Measurements from ENCODE around the gene CD302. TPM values are rescaled to one million over a fixed set of nuclear protein-coding genes. Genes with fewer than 3 reads are reported as not detected.

The CD302 gene
- total and polyA plus RNA-seq, 12 donors: 7.4 to 118 (median 37.4) TPM

- no peaks in the 10 kb centered on the region for H3K4me1 ChIP-seq (replicated peaks in 1 of 2)
- H3K27ac ChIP-seq: no peak overlapping the region
- intact Hi-C loops (cut with DNase I): no loop called here
- WGBS, 4 donors: 86 to 93% (median 92%) methylated on average over 3 of the region's 3 CpGs
- DNase-seq: no peak
- no peaks in the 10 kb centered on the region for H3K9me3 ChIP-seq (replicated peaks in 1 of 3)
- no peaks in the 10 kb centered on the region for H3K27me3 ChIP-seq
- no peak overlapping the region for H3K4me3 ChIP-seq
- no peaks in the 10 kb centered on the region for H3K36me3 ChIP-seq (replicated peaks in 1 of 2)
- no peak for TF ChIP-seq POLR2A (IDR thresholded peaks at IDR 0.05)
- TF ChIP-seq, protein P1, sequence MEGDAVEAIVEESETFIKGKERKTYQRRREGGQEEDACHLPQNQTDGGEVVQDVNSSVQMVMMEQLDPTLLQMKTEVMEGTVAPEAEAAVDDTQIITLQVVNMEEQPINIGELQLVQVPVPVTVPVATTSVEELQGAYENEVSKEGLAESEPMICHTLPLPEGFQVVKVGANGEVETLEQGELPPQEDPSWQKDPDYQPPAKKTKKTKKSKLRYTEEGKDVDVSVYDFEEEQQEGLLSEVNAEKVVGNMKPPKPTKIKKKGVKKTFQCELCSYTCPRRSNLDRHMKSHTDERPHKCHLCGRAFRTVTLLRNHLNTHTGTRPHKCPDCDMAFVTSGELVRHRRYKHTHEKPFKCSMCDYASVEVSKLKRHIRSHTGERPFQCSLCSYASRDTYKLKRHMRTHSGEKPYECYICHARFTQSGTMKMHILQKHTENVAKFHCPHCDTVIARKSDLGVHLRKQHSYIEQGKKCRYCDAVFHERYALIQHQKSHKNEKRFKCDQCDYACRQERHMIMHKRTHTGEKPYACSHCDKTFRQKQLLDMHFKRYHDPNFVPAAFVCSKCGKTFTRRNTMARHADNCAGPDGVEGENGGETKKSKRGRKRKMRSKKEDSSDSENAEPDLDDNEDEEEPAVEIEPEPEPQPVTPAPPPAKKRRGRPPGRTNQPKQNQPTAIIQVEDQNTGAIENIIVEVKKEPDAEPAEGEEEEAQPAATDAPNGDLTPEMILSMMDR (IDR thresholded peaks at IDR 0.05): no peak
These were observed 21.7 kb downstream of the CD302 start for GRCh38 chr2:159776321-159776720.

DNA sequence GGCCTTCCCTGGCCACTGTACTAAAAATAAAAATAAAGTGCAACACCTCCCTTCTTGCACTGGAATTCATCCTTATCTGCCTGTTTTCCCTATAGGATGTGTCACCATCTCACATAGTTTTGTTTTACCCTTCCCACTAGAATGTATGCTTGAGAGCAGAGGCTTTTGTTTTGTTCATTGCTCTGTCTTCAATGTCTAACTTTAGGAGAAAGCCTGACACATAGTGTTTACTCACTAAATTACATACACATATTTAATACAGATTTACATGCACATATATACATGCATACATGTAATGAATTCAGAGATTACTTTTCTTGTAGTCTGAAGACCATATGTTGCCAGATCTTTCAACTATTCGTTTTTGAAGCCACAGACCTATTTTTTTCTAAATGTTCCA, 23.0 kb downstream of the CD302 start:
- Histone ChIP-seq H3K4me1 (replicated peaks in 1 of 2) (no peaks in the 10 kb centered on the region), H3K4me3 (no peak overlapping the region), H3K36me3 (replicated peaks in 1 of 2) (no peaks in the 10 kb centered on the region), H3K9me3 (replicated peaks in 1 of 3) (no peaks in the 10 kb centered on the region), H3K27ac (no peak overlapping the region), H3K27me3 (no peaks in the 10 kb centered on the region)
- 44 to 75% (median 68%) methylated on average over 1 of the region's 1 CpG for WGBS, 4 donors
- TF ChIP-seq, protein P1 (IDR thresholded peaks at IDR 0.05): no peak
- TF ChIP-seq POLR2A (IDR thresholded peaks at IDR 0.05): no peak
- DNase-seq: no peak
- intact Hi-C loops (cut with DNase I): no loop called here

DNA sequence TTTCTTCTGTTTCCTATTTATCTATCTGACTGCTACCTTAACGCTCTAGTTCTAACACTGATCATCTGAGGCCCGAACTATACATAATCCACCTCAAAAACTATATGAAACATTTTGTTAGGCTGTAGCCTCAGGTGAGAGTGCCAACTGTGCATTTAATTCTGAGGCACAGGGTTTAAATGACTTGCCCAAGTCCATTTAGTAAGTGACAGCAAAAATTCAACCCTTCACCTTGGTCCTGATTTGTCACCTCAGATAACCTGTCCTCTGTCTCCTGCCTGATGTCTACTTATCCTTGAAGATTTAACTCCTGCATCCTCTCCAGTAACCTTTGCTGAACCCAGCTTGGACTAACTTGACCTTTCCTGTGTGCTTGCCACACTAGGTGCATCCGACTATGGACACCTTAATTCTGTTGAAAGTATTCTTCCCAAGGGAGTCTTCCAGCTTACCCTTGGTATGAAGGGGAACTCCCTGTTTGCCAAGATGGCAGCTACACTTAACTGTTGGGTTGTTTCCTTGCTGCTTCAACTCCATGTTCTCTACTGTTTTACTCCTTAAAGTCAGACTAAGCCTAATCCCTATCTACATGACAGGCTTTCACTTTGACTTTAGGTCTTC, 23.5 kb downstream of the CD302 start:
- H3K27ac ChIP-seq: no peak overlapping the region
- TF ChIP-seq, protein P1 (IDR thresholded peaks at IDR 0.05): no peak
- no peak for TF ChIP-seq POLR2A (IDR thresholded peaks at IDR 0.05)
- no peaks in the 10 kb centered on the region for H3K36me3 ChIP-seq (replicated peaks in 1 of 2)
- H3K27me3 ChIP-seq: no peaks in the 10 kb centered on the region
- no peaks in the 10 kb centered on the region for H3K9me3 ChIP-seq (replicated peaks in 1 of 3)
- H3K4me3 ChIP-seq: no peak overlapping the region
- no peaks in the 10 kb centered on the region for H3K4me1 ChIP-seq (replicated peaks in 1 of 2)
- 60 to 81% (median 70%) methylated on average over 3 of the region's 3 CpGs for whole genome bisulfite sequencing, 4 donors
- intact Hi-C loops (cut with DNase I): no loop called here
- DNase-seq: no peak

- Histone ChIP-seq H3K36me3 (replicated peaks in 1 of 2) (no peaks in the 10 kb centered on the region), H3K9me3 (replicated peaks in 1 of 3) (no peaks in the 10 kb centered on the region), H3K27ac (no peak overlapping the region), H3K27me3 (no peaks in the 10 kb centered on the region), H3K4me1 (replicated peaks in 1 of 2) (no peaks in the 10 kb centered on the region), H3K4me3 (no peak overlapping the region)
- WGBS, 4 donors: 44 to 50% (median 48%) methylated on average over 3 of the region's 3 CpGs
- no peak for TF ChIP-seq POLR2A (IDR thresholded peaks at IDR 0.05)
- TF ChIP-seq, protein P1 (IDR thresholded peaks at IDR 0.05): no peak
- intact Hi-C loops (cut with DNase I): no loop called here
- no peak for DNase-seq
These were observed 24.1 kb downstream of the CD302 start for GRCh38 chr2:159773886-159774285.
